Activated CD4-positive, alpha-beta T cell treated with anti-CD3 and anti-CD28 coated beads, Interleukin-2, amount 50 U/mL, for 24 hours (primary cell): ENCODE results near the gene NCCRP1.

Source experiments
- DNase-seq, 2 donors: peaks; one replicate each; pipeline ENCODE4 v3.0.0-alpha.2; 2020; ENCODE audit warnings: low read depth in 1 of 2, low spot score in 1 of 2

The NCCRP1 gene

GRCh38 chr19:39164289-39164688, 32.5 kb upstream of the NCCRP1 start:
- no peak for DNase-seq

GRCh38 chr19:39165857-39166256, 30.9 kb upstream of the NCCRP1 start:
- DNase-seq: no peak

GRCh38 chr19:39166571-39167391, 30.0 kb upstream of the NCCRP1 start:
- no peak for DNase-seq

GRCh38 chr19:39167461-39168257, 29.1 kb upstream of the NCCRP1 start:
- no peak for DNase-seq

- DNase-seq: no peak
Observed at GRCh38 chr19:39168258-39169142, 28.3 kb upstream of the NCCRP1 start.

GRCh38 chr19:39169143-39169810, 27.5 kb upstream of the NCCRP1 start:
- no peak for DNase-seq

GRCh38 chr19:39170386-39171231, 26.2 kb upstream of the NCCRP1 start:
- DNase-seq: no peak

GRCh38 chr19:39171479-39172465, 25.0 kb upstream of the NCCRP1 start:
- DNase-seq: no peak

GRCh38 chr19:39172700-39173501, 23.9 kb upstream of the NCCRP1 start:
- DNase-seq: no peak

- DNase-seq: no peak
Observed at GRCh38 chr19:39173502-39173991, 23.2 kb upstream of the NCCRP1 start.

- DNase-seq: no peak
Observed at GRCh38 chr19:39174142-39174541, 22.6 kb upstream of the NCCRP1 start.

- no peak for DNase-seq
Observed at GRCh38 chr19:39174558-39175544, 21.9 kb upstream of the NCCRP1 start.

- no peak for DNase-seq
Observed at GRCh38 chr19:39175564-39175963, 21.2 kb upstream of the NCCRP1 start.

GRCh38 chr19:39177110-39177699, 19.6 kb upstream of the NCCRP1 start:
- DNase-seq: no peak

- DNase-seq: no peak
Observed at GRCh38 chr19:39177736-39178135, 19.0 kb upstream of the NCCRP1 start.
